K562 (cell line): ENCODE measurements around the gene RTBDN. TPM values are rescaled to one million over a fixed set of nuclear protein-coding genes. Genes with fewer than 3 reads are reported as not detected.

Experiments used
- ATAC-seq: fragments of 200-7000 bp; cut with Tn5 transposase; 3 replicates; pipeline ENCODE4 v1.9.1; 2020; ENCODE audit warnings: moderate library complexity
- BruUV-seq: library from RNA; stranded (reverse); fragments of 400-500 nt; replicated peaks from 2 replicates; lab custom pipeline; 2021; lab: Mats Ljungman, UMichigan
- CTCF ChIA-PET: fragments of 300-600 bp; formaldehyde crosslinking; extraction: SDS; loops from one replicate; lab custom pipeline; 2021; ENCODE audit warnings: low intra/inter-chr PET ratio; lab: Yijun Ruan, JAX
- POLR2A ChIA-PET: fragments of 300-600, 350-650 bp; sonication (Branson Sonifier 250); formaldehyde crosslinking; extraction: SDS; loops from one replicate; lab custom pipeline; 2021; ENCODE audit warnings: antibody characterized with exemption, inconsistent platforms; lab: Yijun Ruan, JAX
- DNase-seq, 4 experiments: peaks; one replicate each; pipeline versions ENCODE4 v3.0.0 to v3.0.0-alpha.2; 2011 to 2018; ENCODE audit warnings: low spot score in 3 of 4, mixed read lengths in 3 of 4; ENCODE audit errors: extremely low read depth in 1 of 4
- FAIRE-seq: peaks from 2 replicates; lab custom pipeline; 2011; peaks lifted over from hg19 to GRCh38; lab: Jason Lieb, UNC
- H2AFZ ChIP-seq: 2 replicates; pipeline ENCODE4 v1.6.0; 2011; ENCODE audit warnings: low read depth, low read length, control low read depth, inconsistent platforms
- H3K27ac ChIP-seq: fragments of 200-600 bp; 3 replicates; pipeline ENCODE4 v1.8.0; 2011; ENCODE audit warnings: low read depth, mild to moderate bottlenecking, control low read depth, inconsistent platforms, low read length, moderate library complexity, mixed read lengths; ENCODE audit errors: extremely low read depth
- H3K27me3 ChIP-seq, 2 experiments: fragments of 300-600 bp in 1 of 2; 2 replicates in 1 of 2; 3 replicates in 1 of 2; pipeline versions ENCODE4 v1.6.0 to v1.8.0; 2011; ENCODE audit warnings: inconsistent platforms in 2 of 2, low read length in 2 of 2, mild to moderate bottlenecking in 1 of 2, mixed read lengths in 1 of 2, moderate library complexity in 1 of 2; ENCODE audit not compliant: control insufficient read depth in 2 of 2, insufficient read depth in 2 of 2
- H3K36me3 ChIP-seq: fragments of 300-600 bp; 3 replicates; pipeline ENCODE4 v1.8.0; 2011; ENCODE audit warnings: mild to moderate bottlenecking, low read length, inconsistent platforms; ENCODE audit not compliant: control insufficient read depth, insufficient read depth
- H3K4me1 ChIP-seq, 2 experiments: fragments of 200-600 bp in 1 of 2; replicated peaks in 1 of 2; 2 replicates in 1 of 2; 3 replicates in 1 of 2; pipeline versions ENCODE4 v1.5.1 to v1.8.0; 2011; ENCODE audit warnings: inconsistent platforms in 2 of 2, low read length in 2 of 2, mild to moderate bottlenecking in 1 of 2, mixed read lengths in 1 of 2, moderate library complexity in 1 of 2; ENCODE audit not compliant: control insufficient read depth in 2 of 2, insufficient read depth in 2 of 2
- H3K4me2 ChIP-seq: 2 replicates; pipeline ENCODE4 v1.6.1; 2011; ENCODE audit warnings: low read length, control low read depth, inconsistent platforms, mixed read lengths; ENCODE audit not compliant: insufficient read depth
- H3K4me3 ChIP-seq: fragments of 200-600 bp; sonication (generic), shearing (Covaris generic); 2 replicates; pipeline ENCODE4 v1.5.1; 2016; ENCODE audit warnings: control low read depth, inconsistent platforms
- H3K79me2 ChIP-seq: fragments of 200-600 bp; 3 replicates; pipeline ENCODE4 v1.8.0; 2011; ENCODE audit warnings: low read length, inconsistent platforms; ENCODE audit not compliant: control insufficient read depth, insufficient read depth
- H3K9ac ChIP-seq, 2 experiments: 2 replicates each; pipeline versions ENCODE4 v1.6.0 to v1.6.1; 2011; ENCODE audit warnings: low read depth in 2 of 2, low read length in 2 of 2, control low read depth in 1 of 2, inconsistent platforms in 1 of 2, mild to moderate bottlenecking in 1 of 2, mixed read lengths in 1 of 2; ENCODE audit not compliant: insufficient read depth in 1 of 2
- H3K9me1 ChIP-seq: one replicate; pipeline ENCODE4 v1.6.0; 2011; ENCODE audit warnings: inconsistent platforms, mild to moderate bottlenecking, low read length, moderate library complexity; ENCODE audit not compliant: control insufficient read depth, insufficient read depth
- H3K9me3 ChIP-seq: replicated peaks from 2 replicates; pipeline ENCODE4 v1.5.1; 2011; ENCODE audit warnings: low read depth, low read length, inconsistent platforms; ENCODE audit not compliant: control insufficient read depth, insufficient read depth
- H4K20me1 ChIP-seq: replicated peaks from 2 replicates; pipeline ENCODE4 v1.6.1; 2011; ENCODE audit warnings: low read length, inconsistent platforms, mixed read lengths; ENCODE audit not compliant: control insufficient read depth, insufficient read depth
- ARID1B ChIP-seq: fragments of 450-650 bp; IDR thresholded peaks from 2 replicates; pipeline ENCODE4 v1.6.1; 2016; ENCODE audit warnings: antibody characterized with exemption, mild to moderate bottlenecking, inconsistent platforms
- CHD1 ChIP-seq: fragments of 200-600 bp; sonication (generic); IDR thresholded peaks from one replicate; pipeline ENCODE4 v1.6.1; 2012; ENCODE audit warnings: mild to moderate bottlenecking, moderate library complexity, low read length, inconsistent platforms
- MTA2 ChIP-seq: fragments of 450-650 bp; IDR thresholded peaks from 2 replicates; pipeline ENCODE4 v1.6.1; 2016; ENCODE audit warnings: low read depth
- NR3C1 ChIP-seq: sonication (generic); formaldehyde crosslinking; IDR thresholded peaks from 2 replicates; pipeline ENCODE4 v1.8.1; 2022; ENCODE audit warnings: missing genetic modification reagents
- STAG1 ChIP-seq: sonication (generic); formaldehyde crosslinking; IDR thresholded peaks from 2 replicates; pipeline ENCODE4 v1.5.0; 2020; ENCODE audit warnings: missing genetic modification reagents, borderline replicate concordance
- TAF9B ChIP-seq: fragments of 450-650 bp; IDR thresholded peaks from 2 replicates; pipeline ENCODE4 v1.6.1; 2018; ENCODE audit warnings: mild to moderate bottlenecking; ENCODE audit not compliant: partially characterized antibody
- THRAP3 ChIP-seq: fragments of 450-650 bp; IDR thresholded peaks from 2 replicates; pipeline ENCODE4 v1.6.1; 2016; ENCODE audit warnings: mild to moderate bottlenecking, inconsistent platforms, borderline replicate concordance
- YY1 ChIP-seq, 3 experiments: IDR thresholded peaks; 2 replicates each; pipeline ENCODE4 v1.6.1; 2011; ENCODE audit warnings: low read length in 2 of 3, mild to moderate bottlenecking in 2 of 3, moderate library complexity in 2 of 3, borderline replicate concordance in 1 of 3, control low read depth in 1 of 3, low read depth in 1 of 3; ENCODE audit not compliant: insufficient read depth in 3 of 3, insufficient replicate concordance in 2 of 3, control insufficient read depth in 1 of 3, insufficient read length in 1 of 3; ENCODE audit errors: extremely low read depth in 1 of 3
- ZNF431 ChIP-seq: sonication (generic); formaldehyde crosslinking; IDR thresholded peaks from 2 replicates; pipeline ENCODE4 v1.8.0; 2022; ENCODE audit warnings: mild to moderate bottlenecking, missing genetic modification reagents
- ZNF696 ChIP-seq: fragments of 250-450 bp; sonication (Bioruptor Pico); conservative IDR thresholded peaks from 2 replicates; pipeline ENCODE4 v1.4.0; 2020; ENCODE audit warnings: mild to moderate bottlenecking, moderate library complexity
- WGBS: fragments of 100-300 bp; shearing (Covaris generic); methylation state at CpG from one replicate; pipeline ENCODE4 v1.1.6; 2016; ENCODE audit warnings: low coverage, mixed read lengths; ENCODE audit not compliant: insufficient coverage; ENCODE audit errors: missing lambda C conversion rate; 5-methylcytosine and 5-hydroxymethylcytosine counted together
- in situ Hi-C: fragments of 300-500 bp; cut with MboI; formaldehyde crosslinking; loops from 4 replicates; pipeline ENCODE4 v1.15.0; 2018; ENCODE audit warnings: inconsistent platforms, mixed read lengths
- intact Hi-C: fragments of 100-400 bp; cut with micrococcal nuclease; formaldehyde crosslinking; loops from 2 replicates; pipeline ENCODE4 v1.14.2; 2022
- polyA plus RNA-seq, 8 experiments: library from polyadenylated mRNA; depleted of rRNA in 4 of 8; stranded (reverse) in 5 of 8; unstranded in 3 of 8; fragments of >200 nt; fragmentation: Nextera tagmentation in 2 of 8; fragmentation: Illumina TruSeq in 1 of 8; extraction: Ambion mirVana in 2 of 8; extraction: Trizol in 1 of 8; gene quantifications; 2 replicates each; pipeline versions ENCODE4 v1.2.1 to v1.2.3, GENCODE V29; 2011 to 2014; ENCODE audit warnings: inconsistent platforms in 1 of 8, missing spikeins in 1 of 8
- total RNA-seq, 7 experiments: library from RNA; depleted of rRNA in 6 of 7; stranded (reverse); fragments of >200 nt in 6 of 7; fragmentation: Illumina TruSeq in 2 of 7; extraction: Trizol in 2 of 7; gene quantifications; 2 replicates each; pipeline versions ENCODE4 v1.2.1 to v1.2.3, GENCODE V29; 2011 to 2021; ENCODE audit warnings: low replicate concordance in 1 of 7
- TF ChIP-seq, protein P1 (sequence below): sonication (generic); formaldehyde crosslinking; IDR thresholded peaks from 2 replicates; pipeline ENCODE4 v1.8.0; 2022; ENCODE audit warnings: mild to moderate bottlenecking, missing genetic modification reagents, borderline replicate concordance
- TF ChIP-seq, protein P2 (sequence below): fragments of 200-400 bp; formaldehyde crosslinking; IDR thresholded peaks from 2 replicates; pipeline ENCODE4 v1.6.1; 2017; ENCODE audit warnings: mild to moderate bottlenecking, low read depth, low read length, moderate library complexity

Gene RTBDN
- total and polyA plus RNA-seq, 9 of the 15 experiments (the other 6 are each of a cell fraction or from before 2014, with no cell fraction given) = 0.20 to 2.3 (median 0.72) TPM; not detected in 1

DNA sequence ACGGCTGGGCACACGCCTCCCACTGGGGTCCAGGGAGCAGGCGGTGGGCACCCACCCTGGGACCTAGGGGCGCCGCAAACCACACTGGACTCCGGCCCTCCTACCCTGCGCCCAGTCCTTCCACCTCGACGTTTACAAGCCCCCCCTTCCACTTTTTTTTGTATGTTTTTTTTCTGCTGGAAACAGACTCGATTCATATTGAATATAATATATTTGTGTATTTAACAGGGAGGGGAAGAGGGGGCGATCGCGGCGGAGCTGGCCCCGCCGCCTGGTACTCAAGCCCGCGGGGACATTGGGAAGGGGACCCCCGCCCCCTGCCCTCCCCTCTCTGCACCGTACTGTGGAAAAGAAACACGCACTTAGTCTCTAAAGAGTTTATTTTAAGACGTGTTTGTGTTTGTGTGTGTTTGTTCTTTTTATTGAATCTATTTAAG, 41.5 kb downstream of the RTBDN start:
- Histone ChIP-seq H3K36me3 (peaks cover 8% of the 10 kb centered on the region; the same call in 2 of the 3 replicates), H3K9me3 (no peaks in the 10 kb centered on the region), H3K79me2 (peaks cover 36% of the 10 kb centered on the region), H3K9ac (peak overlapping the region; percentile 89 to 97), H3K9me1 (no peaks in the 10 kb centered on the region), H2AFZ (0 out of 2 replicates have a peak overlapping the region, but pooled peaks have one; percentile 14), H3K4me1 (peaks cover 39 to 75% of the 10 kb centered on the region in 2 experiments), H4K20me1 (peaks cover 13% of the 10 kb centered on the region; the same call in 1 of the 2 replicates), H3K4me3 (peak overlapping the region; percentile 83), H3K4me2 (peak overlapping the region; percentile 96), H3K27ac (peak overlapping the region; percentile 89), H3K27me3 (no peaks in the 10 kb centered on the region)
- DNase-seq (peak in 1 of 4 experiments; percentile 19), ATAC-seq (no peak), FAIRE-seq (no peak)
- in situ Hi-C loops = no loop called here
- no TSS peak for BruUV-seq
- intact Hi-C loops = loop anchor here (10.0 kb wide), 1 partner anchor 228 kb away; no protein-coding TSS in a partner anchor
- POLR2A ChIA-PET = interaction anchor here (0.6 to 3.6 kb wide), 29 partner anchors 10 to 1426 kb away, joined by 3 to 44 read pairs (median 5); partner anchors contain the start of genes BEST2, DHPS, MAN2B1 and RNASEH2A
- CTCF ChIA-PET = interaction anchor here (0.7 kb wide), 1 partner anchor 103 kb away, joined by 3 read pairs; no protein-coding TSS in a partner anchor
- WGBS = 0% methylated on average over 14 of the region's 22 CpGs
- peak; percentile 2; the same call in 1 of the 2 replicates for TF ChIP-seq ZNF431 (CRISPR knock-in tag)
- TF ChIP-seq, protein P1, sequence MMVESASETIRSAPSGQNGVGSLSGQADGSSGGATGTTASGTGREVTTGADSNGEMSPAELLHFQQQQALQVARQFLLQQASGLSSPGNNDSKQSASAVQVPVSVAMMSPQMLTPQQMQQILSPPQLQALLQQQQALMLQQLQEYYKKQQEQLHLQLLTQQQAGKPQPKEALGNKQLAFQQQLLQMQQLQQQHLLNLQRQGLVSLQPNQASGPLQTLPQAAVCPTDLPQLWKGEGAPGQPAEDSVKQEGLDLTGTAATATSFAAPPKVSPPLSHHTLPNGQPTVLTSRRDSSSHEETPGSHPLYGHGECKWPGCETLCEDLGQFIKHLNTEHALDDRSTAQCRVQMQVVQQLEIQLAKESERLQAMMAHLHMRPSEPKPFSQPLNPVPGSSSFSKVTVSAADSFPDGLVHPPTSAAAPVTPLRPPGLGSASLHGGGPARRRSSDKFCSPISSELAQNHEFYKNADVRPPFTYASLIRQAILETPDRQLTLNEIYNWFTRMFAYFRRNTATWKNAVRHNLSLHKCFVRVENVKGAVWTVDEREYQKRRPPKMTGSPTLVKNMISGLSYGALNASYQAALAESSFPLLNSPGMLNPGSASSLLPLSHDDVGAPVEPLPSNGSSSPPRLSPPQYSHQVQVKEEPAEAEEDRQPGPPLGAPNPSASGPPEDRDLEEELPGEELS (CRISPR knock-in tag) = no peak
- TF ChIP-seq, protein P2, sequence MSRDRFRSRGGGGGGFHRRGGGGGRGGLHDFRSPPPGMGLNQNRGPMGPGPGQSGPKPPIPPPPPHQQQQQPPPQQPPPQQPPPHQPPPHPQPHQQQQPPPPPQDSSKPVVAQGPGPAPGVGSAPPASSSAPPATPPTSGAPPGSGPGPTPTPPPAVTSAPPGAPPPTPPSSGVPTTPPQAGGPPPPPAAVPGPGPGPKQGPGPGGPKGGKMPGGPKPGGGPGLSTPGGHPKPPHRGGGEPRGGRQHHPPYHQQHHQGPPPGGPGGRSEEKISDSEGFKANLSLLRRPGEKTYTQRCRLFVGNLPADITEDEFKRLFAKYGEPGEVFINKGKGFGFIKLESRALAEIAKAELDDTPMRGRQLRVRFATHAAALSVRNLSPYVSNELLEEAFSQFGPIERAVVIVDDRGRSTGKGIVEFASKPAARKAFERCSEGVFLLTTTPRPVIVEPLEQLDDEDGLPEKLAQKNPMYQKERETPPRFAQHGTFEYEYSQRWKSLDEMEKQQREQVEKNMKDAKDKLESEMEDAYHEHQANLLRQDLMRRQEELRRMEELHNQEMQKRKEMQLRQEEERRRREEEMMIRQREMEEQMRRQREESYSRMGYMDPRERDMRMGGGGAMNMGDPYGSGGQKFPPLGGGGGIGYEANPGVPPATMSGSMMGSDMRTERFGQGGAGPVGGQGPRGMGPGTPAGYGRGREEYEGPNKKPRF = no peak
- no peak for TF ChIP-seq TAF9B
- TF ChIP-seq YY1 (IDR thresholded peaks at IDR 0.05; ENCODE audit: borderline replicate concordance in 1 of 3, control insufficient read depth in 1 of 3, extremely low read depth in 1 of 3, insufficient read depth in 3 of 3, insufficient read length in 1 of 3, insufficient replicate concordance in 2 of 3, low read depth in 1 of 3, low read length in 2 of 3) = peak in 1 of 3 experiments; percentile 13
- TF ChIP-seq ZNF696 (CRISPR knock-in tag) = no peak
- TF ChIP-seq STAG1 (CRISPR knock-in tag) = no peak
- 0 out of 2 replicates have a peak, but pooled peaks have one; percentile 42 for TF ChIP-seq NR3C1 (CRISPR knock-in tag)
- TF ChIP-seq ARID1B = 0 out of 2 replicates have a peak, but pooled peaks have one; percentile 11
- TF ChIP-seq CHD1 = peak; percentile 48
- TF ChIP-seq MTA2 = no peak
- TF ChIP-seq THRAP3 = no peak
